IPS-11a (cell line): ENCODE measurements around the gene CDCA5.

Experiments used
- H3K4me3 ChIP-seq: one replicate; pipeline ENCODE4 v1.5.1; 2013; ENCODE audit warnings: low read depth, low read length, control low read depth

Gene CDCA5

DNA sequence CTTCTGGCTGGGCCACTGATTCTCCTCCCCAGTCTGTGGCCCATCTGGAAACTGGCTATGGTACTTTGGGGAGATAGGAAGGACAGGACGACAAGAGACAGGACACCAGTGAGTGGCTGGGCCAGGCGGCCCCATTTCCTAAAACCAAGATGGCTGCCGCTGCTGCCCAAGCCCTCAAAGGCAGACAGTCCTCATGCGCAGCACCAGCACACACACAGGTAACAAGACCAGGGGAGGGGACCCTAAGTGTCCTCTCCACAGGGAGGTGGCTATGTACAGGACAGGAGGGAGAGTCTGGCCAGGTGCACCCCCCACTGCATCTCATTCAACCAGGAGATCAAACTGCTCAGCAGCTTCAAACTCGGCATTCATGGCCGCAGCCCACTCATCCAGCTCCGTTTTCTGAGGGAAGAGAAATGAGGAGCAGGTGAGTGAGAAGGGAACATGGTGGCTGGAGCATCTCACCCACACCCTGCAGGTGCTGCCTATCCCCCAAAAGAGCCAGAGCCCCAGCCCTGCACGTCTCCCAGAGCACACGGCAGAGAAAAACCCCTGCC lies 5.0 kb downstream of the CDCA5 start:
- no peak overlapping the region for H3K4me3 ChIP-seq

DNA sequence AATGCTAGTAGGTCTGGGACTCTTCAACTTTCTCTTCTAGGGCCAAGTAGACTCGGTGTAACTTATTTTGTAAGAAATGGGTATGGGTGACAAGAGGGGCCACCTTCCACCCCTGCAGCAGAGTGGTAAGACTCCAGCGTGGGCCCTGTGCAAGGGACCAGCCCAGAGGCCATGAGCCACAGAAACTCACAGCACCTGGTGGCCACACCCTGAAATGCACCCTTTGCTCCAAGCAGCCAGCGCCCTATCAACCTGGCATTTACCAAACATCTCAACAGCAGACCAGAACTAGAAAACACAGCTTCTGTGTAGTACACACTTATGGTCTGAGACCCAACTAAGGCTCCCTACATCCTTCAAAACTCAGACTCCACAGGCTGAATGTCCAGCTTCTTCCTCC lies 5.7 kb downstream of the CDCA5 start:
- no peak overlapping the region for H3K4me3 ChIP-seq

DNA sequence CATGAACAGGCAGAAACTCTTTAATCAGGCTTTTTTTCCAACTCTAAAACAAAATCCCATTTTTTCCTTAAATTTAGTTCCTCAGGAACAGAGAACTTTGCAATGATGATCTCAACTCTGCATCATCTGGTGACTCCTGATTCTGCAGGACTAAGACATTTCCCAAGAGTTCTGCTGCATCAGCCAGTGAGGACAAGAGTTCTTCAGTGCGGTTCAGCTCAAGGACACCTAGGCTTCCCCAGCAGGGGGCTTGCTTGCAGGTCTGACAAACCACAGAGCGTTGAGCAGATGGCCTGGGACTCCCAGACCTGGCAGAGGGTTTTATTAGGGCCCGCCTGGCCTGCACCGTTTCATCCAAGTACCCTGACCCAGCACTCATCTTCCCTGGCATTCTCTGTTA lies 6.4 kb downstream of the CDCA5 start:
- H3K4me3 ChIP-seq: no peak overlapping the region

DNA sequence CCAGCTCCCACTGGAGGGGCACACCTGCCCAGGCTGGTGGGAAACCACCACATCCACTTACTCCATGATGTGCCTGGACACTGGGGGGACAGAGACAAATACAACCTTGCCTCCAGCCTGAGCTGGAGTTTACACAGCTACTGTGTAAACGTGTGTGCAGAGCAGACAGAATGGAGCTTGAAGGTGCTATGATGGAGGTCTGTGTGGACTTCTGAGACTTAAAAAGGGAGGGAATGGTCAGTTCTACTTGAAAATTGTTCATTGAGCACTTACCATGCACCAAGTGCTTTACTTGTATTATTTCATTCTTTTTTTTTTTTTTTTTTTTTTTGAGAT lies 11.2 kb downstream of the CDCA5 start:
- H3K4me3 ChIP-seq: no peak overlapping the region

DNA sequence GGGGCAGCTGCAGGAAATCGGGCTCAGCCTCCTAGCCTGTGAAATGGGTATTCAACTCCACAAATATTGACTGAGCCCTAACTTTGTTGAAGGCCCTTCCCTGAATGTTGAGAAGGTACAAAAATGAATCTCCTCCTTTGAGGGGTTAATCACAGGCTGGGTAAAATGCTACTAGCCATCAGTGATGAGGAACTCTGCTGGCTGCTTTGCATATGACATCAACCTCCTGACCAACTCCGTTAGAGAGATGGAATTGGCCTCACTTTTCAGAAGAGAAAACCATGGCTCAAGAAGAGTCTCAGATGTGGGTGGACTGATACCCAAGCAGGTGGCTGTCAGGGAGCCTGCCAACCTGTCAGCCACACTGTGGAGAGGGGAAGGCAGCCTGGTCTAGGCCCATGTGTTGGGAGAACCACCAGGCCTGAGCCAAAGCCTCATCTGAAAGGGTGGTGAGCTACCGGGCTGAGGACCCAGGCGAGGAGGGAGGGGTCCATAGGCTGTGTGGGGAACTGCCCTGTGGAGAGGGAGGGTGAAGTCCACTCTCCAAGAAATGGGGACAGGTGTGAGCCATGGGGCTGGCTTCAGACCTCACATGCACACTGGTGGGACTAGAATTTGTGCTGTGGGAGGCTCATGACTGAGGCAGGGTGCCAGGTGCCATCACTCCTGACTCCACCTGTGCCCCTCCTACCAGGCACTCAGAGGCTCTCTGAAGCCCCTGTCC lies 11.8 kb downstream of the CDCA5 start:
- H3K4me3 ChIP-seq: no peak overlapping the region

DNA sequence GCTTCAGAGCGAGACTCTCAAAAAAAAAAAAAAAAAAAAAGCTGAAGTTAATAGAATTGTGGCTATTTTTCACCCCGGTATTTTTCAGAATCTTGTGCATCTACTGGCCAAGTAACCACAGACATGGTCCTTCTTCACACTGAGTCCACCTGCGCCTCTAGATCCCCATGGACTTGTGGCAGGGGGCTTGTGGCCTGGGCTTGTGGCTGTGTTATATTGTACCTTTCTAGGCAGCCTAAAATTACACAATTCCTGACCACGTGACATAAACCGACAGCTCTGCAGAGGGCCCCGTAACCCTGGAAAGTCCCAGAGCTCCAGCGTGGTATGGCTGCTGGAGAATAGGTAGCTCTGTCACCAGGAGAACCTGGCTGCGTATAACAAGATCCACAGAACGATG lies 14.6 kb downstream of the CDCA5 start:
- H3K4me3 ChIP-seq: no peak overlapping the region

- H3K4me3 ChIP-seq: no peak overlapping the region
Observed at GRCh38 chr11:65067446-65067845, 16.4 kb downstream of the CDCA5 start.

DNA sequence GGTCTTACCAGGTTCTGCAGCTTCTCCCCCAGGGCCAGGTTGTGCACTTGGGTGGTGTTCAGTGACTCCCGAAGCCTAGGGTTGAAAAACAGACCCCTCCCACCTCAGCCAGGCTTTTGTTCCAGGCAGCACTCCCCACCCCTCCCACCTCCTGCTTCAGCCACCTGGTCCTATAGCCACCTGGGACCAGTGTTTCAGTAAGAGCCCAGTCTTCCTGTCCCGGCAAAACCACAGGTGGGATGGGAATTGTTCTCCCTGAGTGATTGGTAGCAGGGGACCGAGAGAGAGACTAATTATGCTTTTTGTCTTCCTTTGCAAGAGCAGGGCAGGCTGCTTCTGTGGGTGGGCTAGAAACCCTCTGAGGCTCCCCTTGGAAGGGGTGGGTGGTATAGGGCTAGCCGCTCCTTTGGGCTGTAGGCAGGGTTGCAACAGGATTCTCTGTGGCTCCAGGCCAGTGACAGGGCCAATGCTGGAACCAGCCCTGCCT lies 17.0 kb downstream of the CDCA5 start:
- no peak overlapping the region for H3K4me3 ChIP-seq

DNA sequence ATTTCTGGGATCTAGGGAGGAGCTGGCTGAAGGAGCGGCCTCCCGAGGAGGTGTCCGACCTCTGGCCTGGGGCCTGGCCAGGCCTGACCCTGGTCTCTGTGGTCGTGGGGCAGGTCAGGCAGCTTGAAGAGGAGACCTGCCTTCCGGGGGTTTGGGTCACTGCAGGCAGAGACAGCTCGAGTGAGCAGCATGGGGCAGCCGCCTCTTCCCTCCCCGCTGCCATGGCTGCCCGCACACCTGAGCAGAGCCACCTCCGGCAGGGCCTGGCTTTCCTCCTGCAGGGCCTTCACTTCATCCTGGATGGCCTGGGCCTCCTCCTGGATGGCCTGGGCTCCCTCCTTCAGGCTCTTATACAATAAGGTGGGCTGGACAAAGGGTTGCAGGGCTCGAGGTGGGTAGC lies 17.5 kb downstream of the CDCA5 start:
- H3K4me3 ChIP-seq: no peak overlapping the region

DNA sequence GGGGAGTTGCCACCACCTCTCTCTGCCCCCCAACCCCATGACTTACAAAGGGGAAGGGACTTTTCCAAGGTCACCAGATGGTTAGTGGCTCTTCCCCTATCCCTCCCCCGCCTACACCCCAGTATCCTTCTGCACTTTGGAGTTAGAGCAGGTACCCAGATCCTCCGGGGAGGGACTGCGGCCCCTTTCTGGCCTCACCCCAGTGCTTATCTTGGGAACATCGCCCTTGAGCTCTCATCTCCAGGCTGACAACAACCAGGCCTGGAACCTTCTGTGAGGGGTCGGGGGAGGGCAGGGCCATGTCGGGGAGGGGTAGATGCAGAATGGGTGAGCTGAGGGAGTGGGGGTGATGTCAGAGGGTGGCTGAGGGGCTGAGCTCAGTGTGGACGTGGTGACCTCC lies 18.0 kb downstream of the CDCA5 start:
- H3K4me3 ChIP-seq: no peak overlapping the region

DNA sequence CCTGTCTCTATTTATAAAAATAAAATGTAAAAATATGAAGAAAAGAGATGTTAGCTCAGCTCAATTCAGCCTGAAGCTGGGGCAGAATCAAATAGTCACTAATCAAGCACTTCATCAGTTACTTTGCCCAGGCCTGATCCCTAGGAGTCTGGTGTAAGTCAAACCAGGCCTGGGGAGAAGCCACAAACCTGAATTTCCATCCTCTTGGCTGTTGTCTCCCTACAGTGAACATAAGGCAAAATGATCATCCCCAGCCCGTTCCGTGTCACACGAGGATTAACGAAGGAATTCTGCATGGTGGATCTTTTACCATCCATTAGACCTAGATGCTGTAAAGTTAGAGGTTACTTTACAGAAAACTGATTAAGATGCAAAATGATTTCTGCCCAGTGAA lies 19.0 kb downstream of the CDCA5 start:
- H3K4me3 ChIP-seq: no peak overlapping the region

DNA sequence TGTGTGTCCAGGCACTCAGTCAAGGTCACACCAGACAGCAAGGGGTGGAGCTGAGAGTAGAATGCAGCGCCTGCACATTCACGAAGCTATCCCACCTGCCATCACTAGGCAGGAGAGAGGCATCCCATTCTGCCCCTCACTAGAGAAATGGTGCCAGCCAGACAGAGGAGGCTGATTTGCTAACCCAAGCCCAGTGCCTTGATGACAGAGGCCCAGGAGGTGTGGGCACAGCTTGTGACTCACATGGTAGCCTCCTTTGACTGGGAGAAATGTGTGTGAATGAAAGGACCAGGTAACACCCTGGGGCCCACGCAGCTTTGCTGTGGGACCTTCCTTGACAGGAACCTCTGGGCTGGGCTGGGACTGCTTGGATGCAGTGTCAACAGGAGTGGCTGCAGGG lies 20.3 kb downstream of the CDCA5 start:
- H3K4me3 ChIP-seq: no peak overlapping the region

GRCh38 chr11:65060913-65061408 lies 22.9 kb downstream of the CDCA5 start:
- H3K4me3 ChIP-seq: no peak overlapping the region

DNA sequence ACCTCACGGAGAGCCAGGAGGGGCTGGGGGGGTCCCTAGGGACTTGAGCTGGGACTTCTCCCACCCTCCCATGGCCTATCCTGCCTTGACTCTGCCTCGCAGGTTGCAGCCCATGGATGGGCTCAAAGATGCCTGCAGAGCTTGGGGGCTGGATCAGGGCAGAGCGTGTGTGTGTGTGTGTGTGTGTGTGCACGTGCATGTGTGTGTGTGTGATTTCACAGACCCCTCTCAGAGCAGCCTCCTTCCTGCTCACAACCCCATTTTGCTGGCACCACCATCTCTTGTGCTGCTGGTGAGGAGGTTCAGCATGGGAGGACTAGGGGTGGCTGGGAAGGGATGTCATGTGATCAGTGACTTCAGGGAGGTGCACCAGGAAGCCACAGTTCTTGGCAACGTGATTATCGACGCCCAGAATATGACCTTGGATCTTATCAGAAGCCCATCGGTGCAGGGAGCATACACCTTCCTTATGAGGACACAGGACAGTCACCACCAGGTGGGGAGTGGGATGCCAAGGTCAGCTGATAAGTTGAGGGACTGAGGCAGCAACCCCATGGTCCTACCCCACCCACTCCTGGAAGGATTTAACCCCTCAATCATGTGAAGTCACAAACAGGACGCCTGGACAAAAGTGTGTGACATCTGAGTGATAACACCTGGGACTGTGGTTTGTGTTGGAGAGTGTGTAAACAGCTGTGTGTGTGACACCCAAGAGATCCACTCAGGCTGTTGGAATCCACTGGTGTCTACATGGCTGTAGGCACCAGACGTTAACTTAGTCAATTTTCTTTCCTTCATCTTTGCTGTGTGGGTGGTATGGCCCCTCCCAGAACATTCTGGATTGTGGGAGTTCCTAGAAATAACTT lies 23.6 kb downstream of the CDCA5 start:
- no peak overlapping the region for H3K4me3 ChIP-seq

- no peak overlapping the region for H3K4me3 ChIP-seq
Observed at GRCh38 chr11:65059523-65059922, 24.3 kb downstream of the CDCA5 start.

- no peak within 1 kb of the TSS for H3K4me3 ChIP-seq
Observed at GRCh38 chr11:65058419-65059054, 25.3 kb downstream of the CDCA5 start, which contains the start of gene NAALADL1. Gene NAALADL1, minus strand, starts transcription at chr11:65058553. Its CDS starts 32 bp downstream, at chr11:65058521.

DNA sequence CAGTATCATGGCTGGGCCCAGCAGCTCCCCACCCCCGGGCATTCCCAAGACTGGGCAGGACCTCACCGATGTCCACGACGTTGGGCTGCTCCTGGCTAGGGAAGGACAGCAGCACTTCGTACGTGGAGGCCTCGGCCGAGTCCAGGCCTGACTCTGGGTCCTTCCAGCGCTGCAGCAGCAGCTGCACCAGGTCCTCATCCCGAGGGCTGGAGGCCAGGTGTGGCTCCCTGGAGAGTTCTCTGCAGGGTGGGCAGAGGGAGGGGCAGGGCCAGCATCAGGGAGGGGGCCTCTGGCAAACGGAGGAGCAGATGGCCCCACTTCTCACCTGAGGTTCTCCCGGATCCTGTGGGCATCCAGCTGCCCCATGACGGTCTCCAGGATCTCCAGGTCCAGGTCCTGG lies 25.8 kb downstream of the CDCA5 start:
- H3K4me3 ChIP-seq: no peak overlapping the region

DNA sequence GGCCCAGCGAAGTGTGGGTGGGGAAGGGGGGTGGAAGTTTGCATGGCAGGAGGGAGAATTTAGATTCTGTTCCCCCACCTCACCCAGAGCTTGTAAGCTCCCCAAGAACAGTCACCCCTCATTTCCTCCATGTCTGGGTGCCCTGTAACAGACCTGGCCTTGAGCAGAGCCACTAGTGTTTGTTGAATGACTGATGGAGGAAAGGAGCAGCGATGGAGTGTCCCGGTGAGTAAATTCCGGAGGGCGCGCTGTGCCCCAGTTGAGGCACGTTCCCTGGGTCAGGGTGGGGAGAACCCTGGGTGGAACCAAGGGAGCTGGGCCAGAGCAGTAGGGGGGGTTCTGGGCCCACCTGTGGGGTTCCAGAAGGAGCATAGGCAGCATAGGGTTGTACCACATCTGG lies 26.3 kb downstream of the CDCA5 start:
- no peak overlapping the region for H3K4me3 ChIP-seq

GRCh38 chr11:65056999-65057398 lies 26.8 kb downstream of the CDCA5 start:
- H3K4me3 ChIP-seq: no peak overlapping the region

GRCh38 chr11:65055538-65055937 lies 28.3 kb downstream of the CDCA5 start:
- H3K4me3 ChIP-seq: no peak overlapping the region

GRCh38 chr11:65053827-65054508 lies 29.9 kb downstream of the CDCA5 start:
- H3K4me3 ChIP-seq: no peak overlapping the region
